Left ventricle myocardium superior (tissue), 1 donor: ENCODE results near the gene SHPK. TPM values are rescaled to one million over a fixed set of nuclear protein-coding genes. Genes with fewer than 3 reads are reported as not detected.
"Not testable (repeated sequence)": the region's sequence is repeated elsewhere in the genome, so short reads cannot be mapped to it uniquely, and the experiment has no call there.

Experiments
- ATAC-seq: fragments of 200-7000 bp; cut with Tn5 transposase; one replicate; pipeline ENCODE4 v1.9.1; 2020; ENCODE audit warnings: mild to moderate bottlenecking, moderate library complexity
- DNase-seq: peaks from one replicate; pipeline ENCODE4 v3.0.0-alpha.2; 2020
- intact Hi-C: fragments of 100-400 bp; cut with micrococcal nuclease; formaldehyde crosslinking; loops from one replicate; pipeline ENCODE4 v1.11.0; 2022
- total RNA-seq: library from RNA; stranded (reverse); fragmentation: NEBNext Ultra II Directional; extraction: Animal tissue kit (Norgen Biotek cat#: 25700); gene quantifications from one replicate; pipeline ENCODE4 v1.2.1, GENCODE V29; 2021
- donor health status: DM: no; HTN: yes; CAD: no; lungs with severe emphysema.

The SHPK gene
- total RNA-seq, 1 donor from 2014 or later = 5.1 TPM

GRCh38 chr17:3596804-3597464, 39.1 kb downstream of the SHPK start:
- intact Hi-C loops = no loop called here
- no peak for DNase-seq

GRCh38 chr17:3594976-3595375, 41.1 kb downstream of the SHPK start:
- ATAC-seq (no peak), DNase-seq (no peak)
- intact Hi-C loops = no loop called here

More at GRCh38 chr17:3596804-3597464, 39.1 kb downstream of the SHPK start:
- ATAC-seq = no peak

DNA sequence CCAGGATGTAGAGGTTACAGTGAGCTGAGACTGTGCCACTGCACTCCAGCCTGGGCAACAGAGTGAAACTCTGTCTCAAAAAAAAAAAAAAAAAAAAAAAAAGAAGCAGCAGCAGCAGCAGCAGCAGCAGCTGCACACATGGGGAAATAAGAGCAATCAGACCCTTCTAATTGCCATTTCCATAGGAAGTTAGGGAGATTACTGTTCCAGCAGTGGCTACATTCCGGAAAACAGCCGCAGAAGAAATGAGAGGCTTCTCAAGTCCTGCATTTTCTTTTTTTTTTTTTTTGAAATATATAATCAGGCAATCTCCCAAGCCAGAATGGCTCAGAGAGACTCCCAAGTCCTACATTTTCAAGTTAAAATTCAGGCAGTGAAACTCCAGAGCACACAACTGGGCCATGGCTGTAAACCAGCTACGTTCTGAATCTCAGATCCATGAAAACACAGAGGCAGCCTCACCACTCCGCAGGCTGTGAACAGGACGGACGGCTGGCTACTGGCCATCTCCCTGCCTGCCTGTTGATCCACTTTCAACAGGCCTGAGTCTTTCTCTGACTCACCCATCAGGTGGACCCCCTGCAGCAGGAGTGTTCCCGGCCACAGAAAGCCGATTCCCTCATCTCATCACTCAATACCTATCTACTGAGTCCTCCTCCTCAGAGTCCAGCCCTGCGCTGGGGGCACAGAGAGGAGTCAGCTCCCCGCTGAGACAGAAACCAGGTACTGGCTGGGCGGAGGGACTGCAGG, 41.8 kb downstream of the SHPK start:
- DNase-seq (peak; percentile 72), ATAC-seq (peak; percentile 68)
- intact Hi-C loops = no loop called here

DNA sequence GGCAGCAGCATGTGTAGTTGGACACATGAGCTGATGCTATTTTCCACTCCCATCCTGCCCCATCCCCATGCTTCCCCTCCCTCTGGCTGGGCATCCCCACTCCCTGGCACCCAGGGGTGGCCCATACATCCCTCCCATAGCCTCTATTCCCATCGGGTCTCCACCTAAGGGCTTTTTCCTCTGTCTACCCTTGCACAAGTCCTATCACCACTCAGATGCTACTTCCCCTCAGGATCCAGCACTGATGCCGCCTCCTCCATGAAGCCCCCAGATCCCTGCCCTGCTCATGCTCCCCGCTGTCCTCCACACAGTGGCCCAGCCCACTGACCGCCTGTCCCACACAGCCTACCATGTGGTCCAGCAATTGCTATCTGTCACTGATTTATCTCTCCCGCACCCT, 42.7 kb downstream of the SHPK start:
- intact Hi-C loops = no loop called here
- no peak for ATAC-seq

GRCh38 chr17:3592216-3592860, 43.7 kb downstream of the SHPK start:
- intact Hi-C loops = no loop called here
- DNase-seq (no peak), ATAC-seq (no peak)

More for the DNA sequence above, 42.7 kb downstream of the SHPK start:
- DNase-seq = no peak

GRCh38 chr17:3590768-3591167, 45.3 kb downstream of the SHPK start:
- no peak for DNase-seq

DNA sequence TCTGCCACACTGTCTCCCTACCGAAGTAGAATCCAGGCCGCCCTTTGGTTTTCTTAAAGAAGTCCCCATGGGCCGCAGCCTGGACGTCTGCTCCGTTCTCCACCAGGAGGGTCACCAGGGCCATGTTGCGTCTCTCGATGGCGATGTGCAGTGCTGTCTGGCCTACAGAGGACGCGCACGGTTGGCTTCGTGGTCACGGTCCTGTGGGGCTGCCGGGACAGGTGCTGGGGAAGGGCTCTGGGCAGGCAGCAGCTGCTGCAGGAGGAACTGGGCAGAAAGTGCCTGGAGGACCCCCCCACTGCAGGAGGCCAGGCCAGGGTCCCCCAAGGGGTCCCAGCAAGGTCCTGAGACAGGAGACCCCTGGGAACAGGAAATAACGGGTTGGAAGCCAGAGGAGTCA, 45.8 kb downstream of the SHPK start:
- no peak for ATAC-seq
- DNase-seq = no peak
- intact Hi-C loops = no loop called here

More at GRCh38 chr17:3590768-3591167, 45.3 kb downstream of the SHPK start:
- ATAC-seq = no peak
- intact Hi-C loops = no loop called here

GRCh38 chr17:3589784-3590183, 46.3 kb downstream of the SHPK start:
- ATAC-seq (no peak), DNase-seq (no peak)
- intact Hi-C loops = no loop called here

GRCh38 chr17:3585826-3586225, 50.2 kb downstream of the SHPK start:
- ATAC-seq = no peak
- DNase-seq = no peak
- intact Hi-C loops = no loop called here

DNA sequence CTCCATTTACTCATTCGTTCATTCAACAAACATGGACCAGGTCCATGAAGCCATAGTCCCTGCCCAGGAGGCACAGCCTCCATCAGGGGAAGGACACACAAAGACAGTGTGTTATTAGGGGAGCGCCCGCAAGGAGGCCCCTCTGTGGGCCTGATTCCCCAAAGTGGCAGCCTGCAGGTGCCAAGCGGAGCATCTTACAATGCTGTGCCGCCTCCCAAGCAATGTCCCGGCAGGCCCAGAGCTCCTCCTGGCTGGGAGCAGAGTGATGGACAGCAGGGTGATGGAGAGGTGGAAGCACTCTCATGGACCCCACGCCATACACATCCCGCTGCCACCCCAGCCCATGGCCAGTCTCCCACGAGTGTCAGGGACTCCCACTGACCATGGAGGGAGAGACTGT, 52.6 kb downstream of the SHPK start:
- intact Hi-C loops = no loop called here

GRCh38 chr17:3582915-3583314, 53.1 kb downstream of the SHPK start:
- ATAC-seq (no peak), DNase-seq (no peak)
- intact Hi-C loops = no loop called here

More for the DNA sequence above, 52.6 kb downstream of the SHPK start:
- ATAC-seq (no peak), DNase-seq (no peak)

DNA sequence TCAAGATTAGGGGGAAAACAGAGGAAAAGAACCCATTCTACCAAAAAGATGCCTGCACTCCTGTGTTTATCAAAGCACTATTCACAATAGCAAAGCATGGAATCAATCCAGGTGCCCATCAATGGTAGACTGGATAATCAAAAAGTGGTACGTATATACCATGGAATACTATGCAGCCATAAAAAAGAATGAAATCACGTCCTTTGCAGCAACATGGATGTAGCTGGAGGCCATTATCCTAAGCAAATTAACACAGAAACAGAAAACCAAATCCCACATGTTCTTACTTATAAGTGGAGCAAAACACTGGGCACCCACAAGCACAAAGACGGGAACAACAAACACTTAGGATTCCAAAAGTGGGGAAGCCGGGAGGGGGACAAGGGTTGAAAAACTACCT, 57.4 kb downstream of the SHPK start:
- DNase-seq, ATAC-seq, intact Hi-C loops: not testable (repeated sequence)

DNA sequence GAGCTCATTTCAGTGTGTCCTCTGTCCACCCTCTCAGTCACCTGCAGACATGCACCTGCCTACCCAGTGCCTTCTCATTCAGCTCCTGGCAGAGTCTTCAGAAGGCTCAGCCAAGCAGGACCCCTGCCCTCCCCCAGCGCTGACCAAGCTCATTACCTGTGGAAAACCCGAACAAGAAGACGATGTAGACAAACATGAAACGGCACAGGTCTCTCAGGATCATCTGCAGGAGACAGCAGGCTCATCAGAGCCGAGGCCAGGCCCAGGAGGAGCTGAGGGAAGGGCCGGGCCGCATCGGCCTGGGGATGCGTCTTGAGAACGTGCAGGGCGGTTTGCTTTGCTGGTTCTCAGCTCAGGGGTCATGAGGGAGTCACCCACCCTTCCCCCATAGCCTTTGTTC, 59.1 kb downstream of the SHPK start:
- ATAC-seq (no peak), DNase-seq (no peak)
- intact Hi-C loops = no loop called here

DNA sequence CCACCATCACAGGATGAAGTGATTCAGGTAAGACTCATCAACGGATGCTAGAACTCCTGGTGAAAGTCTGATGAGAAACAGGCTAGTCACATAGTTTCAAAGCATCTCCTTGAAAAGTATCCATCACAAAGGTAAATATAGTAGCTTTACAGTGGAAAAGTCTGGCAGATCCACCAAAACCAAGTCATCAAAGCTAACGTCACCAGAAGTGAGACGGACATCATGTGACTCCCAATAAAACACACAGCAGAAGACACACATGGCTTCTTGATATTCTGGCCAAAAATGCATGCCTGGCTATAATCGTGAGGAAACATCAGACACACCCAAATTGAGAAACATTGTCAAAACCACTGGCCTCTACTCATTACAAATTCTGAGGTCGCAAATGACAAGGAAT, 60.5 kb downstream of the SHPK start:
- DNase-seq (no peak), ATAC-seq (no peak)
- intact Hi-C loops = no loop called here

- intact Hi-C loops = no loop called here
- DNase-seq = no peak
- ATAC-seq = no peak
Observed at GRCh38 chr17:3574231-3574630, 61.8 kb downstream of the SHPK start.

DNA sequence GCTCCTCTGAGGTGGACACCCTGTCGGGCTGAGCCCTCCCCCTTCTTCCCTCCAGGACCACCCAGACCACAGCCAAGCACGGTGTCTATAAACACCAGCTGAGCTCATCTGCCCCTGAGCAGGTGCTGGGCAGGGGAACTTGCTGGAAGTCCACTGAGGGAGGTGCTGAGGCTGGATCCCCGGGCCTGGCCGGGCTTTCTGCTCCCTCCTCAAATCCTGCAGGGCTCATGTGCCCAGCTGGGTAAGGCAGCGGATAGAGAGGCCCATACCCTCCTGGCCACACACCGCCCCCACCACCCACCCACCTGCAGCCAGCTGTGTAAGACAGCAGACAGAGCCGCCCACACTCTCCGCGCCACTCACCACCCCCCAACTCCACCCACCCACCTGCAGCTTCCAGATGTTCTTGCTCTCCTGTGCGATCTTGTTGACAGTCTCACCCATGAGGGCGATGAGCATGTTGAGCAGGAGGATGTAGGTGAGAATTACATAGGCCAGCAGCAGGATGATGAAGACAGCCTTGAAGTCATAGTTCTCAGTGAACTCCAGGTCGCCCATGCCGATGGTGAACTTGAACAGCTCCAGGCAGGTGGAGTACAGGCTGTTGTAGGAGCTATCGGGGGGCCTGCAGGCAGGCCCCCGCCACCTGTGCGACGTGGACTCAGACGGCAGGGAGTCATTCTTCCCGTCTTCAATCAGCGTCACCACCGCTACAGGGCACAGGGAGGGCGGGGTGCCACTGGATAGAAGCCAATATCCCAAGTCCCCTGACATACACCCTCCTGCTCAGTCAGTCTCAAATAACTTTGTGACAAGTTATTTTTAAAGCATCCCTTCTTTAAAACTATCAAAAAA, 62.6 kb downstream of the SHPK start:
- no peak for ATAC-seq
- DNase-seq = no peak
- intact Hi-C loops = no loop called here

DNA sequence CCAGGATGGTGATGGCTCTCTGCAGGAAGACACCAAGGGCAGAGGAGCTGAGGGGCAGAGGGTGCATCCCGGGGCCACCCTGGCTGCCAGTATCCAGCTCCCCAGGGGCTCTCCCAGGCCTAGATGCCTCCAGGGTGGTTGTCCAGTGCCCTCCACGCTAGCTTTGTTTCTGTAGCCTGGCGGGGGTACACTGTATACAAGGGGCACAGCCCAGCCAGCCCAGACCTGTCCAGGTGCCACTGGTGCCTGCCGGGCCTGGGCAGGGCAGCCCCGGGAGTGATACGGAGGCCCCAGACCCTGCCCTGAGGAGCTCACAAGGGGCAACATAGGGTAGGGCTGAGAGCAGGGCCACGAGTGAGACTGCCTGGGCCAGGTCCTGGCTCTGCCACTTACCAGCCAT, 63.8 kb downstream of the SHPK start:
- ATAC-seq (no peak), DNase-seq (no peak)
- intact Hi-C loops = no loop called here

DNA sequence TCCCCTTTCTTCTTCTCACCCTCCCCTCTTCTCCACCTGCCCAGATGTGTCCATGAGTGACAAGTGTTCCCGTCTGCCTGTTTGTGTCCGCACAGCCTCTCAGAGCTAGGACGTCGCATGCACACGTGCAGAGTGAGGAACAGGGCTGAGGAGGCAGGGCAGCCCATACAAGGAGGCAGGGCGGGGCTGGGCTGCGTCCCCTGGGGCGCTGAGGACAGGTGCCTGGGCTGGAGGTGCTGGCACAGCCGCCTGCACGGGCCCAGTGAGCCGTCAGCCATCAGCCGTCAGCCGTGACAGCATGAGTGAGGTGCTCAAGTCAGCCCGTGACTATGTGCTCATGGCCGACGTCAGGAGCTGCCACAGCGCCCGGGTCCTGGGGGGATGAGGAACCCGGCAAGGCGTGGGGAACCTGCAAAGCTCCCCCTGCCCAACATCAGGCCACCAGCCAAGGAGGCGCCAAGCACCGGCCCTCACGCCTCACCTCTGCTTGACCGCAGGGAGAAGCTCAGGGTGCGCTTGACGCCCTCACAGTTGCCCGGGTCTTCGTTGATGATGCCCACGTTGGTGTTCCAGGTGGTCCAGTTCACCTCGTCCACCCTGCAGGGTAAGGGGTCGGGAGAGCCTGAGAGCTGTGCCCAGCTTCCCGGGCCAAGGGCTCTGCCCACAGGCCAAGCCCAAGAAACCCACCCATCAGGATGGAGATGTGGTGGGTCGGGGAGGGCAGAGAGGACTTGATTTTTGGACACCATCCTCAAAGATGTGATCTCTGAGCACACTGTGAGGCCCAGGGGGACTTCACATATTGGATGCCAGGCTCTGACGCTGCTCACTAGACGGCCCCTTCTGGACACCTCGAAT, 64.8 kb downstream of the SHPK start:
- DNase-seq = no peak
- no peak for ATAC-seq
- intact Hi-C loops = no loop called here
